ENCODE results near the gene RPS27L. TPM values are rescaled to one million over a fixed set of nuclear protein-coding genes. Genes with fewer than 3 reads are reported as not detected.
A peak's percentile ranks its signal among the peaks of the same experiment; 100 is the strongest.

The RPS27L gene
- total and polyA plus RNA-seq, 9 of the 15 experiments (the other 6 are each of a cell fraction or from before 2014, with no cell fraction given), result 72.2 to 382 (median 116) TPM

GRCh38 chr15:63157118-63157843, at the start of gene RPS27L (continued):
- TF ChIP-seq ARID4B (CRISPR knock-in tag; IDR thresholded peaks at IDR 0.05), result no peak; the same call in none of the 2 replicates
- peak; percentile 58; the same call in 1 of the 2 replicates for TF ChIP-seq ZNF263 (CRISPR knock-in tag; IDR thresholded peaks at IDR 0.05; ENCODE audit: borderline replicate concordance)
- peak in 1 of 2 experiments; percentile 38; a peak in 1 of 4 replicates for TF ChIP-seq ZNF639 (CRISPR knock-in tag; conservative IDR thresholded peaks at IDR 0.05 in 1 of 2, IDR thresholded peaks at IDR 0.05 in 1 of 2)
- TF ChIP-seq KLF1 (tag; IDR thresholded peaks at IDR 0.05), result 0 out of 2 replicates have a peak, but pooled peaks have one; percentile 13
- no peak for TF ChIP-seq CREBBP (IDR thresholded peaks at IDR 0.05; ENCODE audit: low read depth, low read length)
- peak; percentile 86 for TF ChIP-seq SAP30 (IDR thresholded peaks at IDR 0.05; ENCODE audit: borderline replicate concordance, insufficient read depth, low read depth, low read length, poor library complexity, severe bottlenecking)
- TF ChIP-seq AFF1 (IDR thresholded peaks at IDR 0.05; ENCODE audit: low read depth in 1 of 2, partially characterized antibody in 2 of 2), result peak in 1 of 2 experiments; percentile 72
- TF ChIP-seq ZNF699 (CRISPR knock-in tag; IDR thresholded peaks at IDR 0.05; ENCODE audit: insufficient replicate concordance), result no peak

Data from K562 (cell line).